ENCODE results near the gene TXNRD1.
A peak's percentile ranks its signal among the peaks of the same experiment; 100 is the strongest.
"Not testable (repeated sequence)": the region's sequence is repeated elsewhere in the genome, so short reads cannot be mapped to it uniquely, and the experiment has no call there.

TXNRD1 gene

DNA sequence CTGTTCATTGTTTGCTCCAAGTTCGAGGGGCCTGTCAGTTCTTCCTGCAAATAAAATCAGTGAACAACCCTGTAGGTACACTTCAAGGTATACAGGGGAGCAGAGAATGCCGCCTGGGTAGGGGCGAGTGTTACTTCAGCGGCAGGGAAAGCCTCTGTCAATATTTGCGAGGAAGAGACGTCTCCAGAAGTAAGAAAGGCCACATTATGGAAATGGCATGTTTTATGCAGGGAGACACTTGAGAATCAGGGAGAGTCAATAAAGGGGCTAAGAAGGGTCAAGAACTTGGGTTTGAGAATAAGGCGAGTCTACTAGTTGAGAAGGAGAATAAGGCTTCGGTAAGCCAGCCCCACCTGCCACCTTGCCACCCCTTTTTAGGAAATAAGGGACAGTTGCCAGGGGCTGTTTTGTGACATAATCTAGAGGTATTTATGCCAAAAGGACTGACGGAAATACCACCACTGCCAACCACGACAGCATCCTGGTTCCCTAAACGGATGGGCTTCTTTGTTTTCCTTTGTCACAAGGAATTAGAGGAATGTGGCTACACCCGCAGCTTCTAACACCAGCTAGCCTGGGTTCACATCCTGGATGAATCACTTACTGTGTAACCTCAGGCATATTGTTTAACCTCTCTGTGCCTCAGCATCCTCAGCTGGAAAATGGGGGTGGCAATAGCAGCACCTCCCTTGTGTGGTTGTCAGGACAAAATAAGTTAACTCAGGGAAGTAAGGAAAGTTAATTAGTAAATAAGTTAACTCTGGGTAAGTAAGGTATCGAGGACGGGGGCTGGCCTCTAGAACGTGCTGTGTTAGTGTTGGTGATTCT lies 155.7 kb downstream of the TXNRD1 start:
- no peak for DNase-seq

GRCh38 chr12:104372061-104372720 lies 156.6 kb downstream of the TXNRD1 start:
- in situ Hi-C loops (cut with MboI; ENCODE audit: low pct_unique_long_range_greater_than_20kb, low sequenced_read_pairs): loop anchor here (25.0 kb wide), 1 partner anchor 160 kb away; the partner anchor contains the start of gene TXNRD1

More for the DNA sequence above, 155.7 kb downstream of the TXNRD1 start:
- in situ Hi-C loops (cut with MboI; ENCODE audit: low pct_unique_long_range_greater_than_20kb, low sequenced_read_pairs): loop anchor here (25.0 kb wide), 1 partner anchor 159 kb away; the partner anchor contains the start of gene TXNRD1

DNA sequence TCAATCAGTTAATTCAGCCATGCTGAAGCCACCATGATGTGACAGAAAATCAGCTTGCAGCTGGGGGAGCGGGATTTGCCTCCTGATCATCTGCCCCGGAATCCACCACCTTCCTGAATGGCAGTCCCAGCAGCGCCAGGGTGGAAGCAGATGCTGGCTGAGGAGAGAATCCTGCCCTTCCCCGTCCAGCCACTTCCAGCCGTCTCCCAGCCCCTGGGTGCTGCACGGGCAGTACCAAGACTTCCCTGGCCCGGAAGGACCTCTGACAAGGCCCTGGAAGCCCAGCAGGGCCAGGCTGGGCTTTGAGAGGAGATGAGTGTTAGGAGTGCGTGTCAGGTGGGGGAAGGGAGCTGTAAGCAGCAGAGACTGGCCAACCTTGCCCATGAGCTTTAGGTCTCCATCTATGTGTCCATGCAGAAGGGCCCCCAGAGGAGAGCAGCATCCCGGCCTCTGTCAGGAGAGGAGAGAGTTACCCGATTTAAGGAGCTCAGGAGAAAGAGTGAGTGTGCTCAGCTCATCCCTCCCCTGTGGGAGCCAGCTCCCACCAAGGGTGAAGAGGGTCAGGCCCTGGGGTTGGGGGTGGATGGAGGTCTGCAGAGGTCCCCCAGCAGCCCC lies 157.2 kb downstream of the TXNRD1 start:
- in situ Hi-C loops (cut with MboI; ENCODE audit: low pct_unique_long_range_greater_than_20kb, low sequenced_read_pairs): loop anchor here (25.0 kb wide), 1 partner anchor 161 kb away; the partner anchor contains the start of gene TXNRD1
- no peak for DNase-seq

More at GRCh38 chr12:104372061-104372720, 156.6 kb downstream of the TXNRD1 start:
- DNase-seq: peak; percentile 44

GRCh38 chr12:104374071-104374470 lies 158.5 kb downstream of the TXNRD1 start:
- no peak for DNase-seq
- in situ Hi-C loops (cut with MboI; ENCODE audit: low pct_unique_long_range_greater_than_20kb, low sequenced_read_pairs): loop anchor here (25.0 kb wide), 1 partner anchor 162 kb away; the partner anchor contains the start of gene TXNRD1

DNA sequence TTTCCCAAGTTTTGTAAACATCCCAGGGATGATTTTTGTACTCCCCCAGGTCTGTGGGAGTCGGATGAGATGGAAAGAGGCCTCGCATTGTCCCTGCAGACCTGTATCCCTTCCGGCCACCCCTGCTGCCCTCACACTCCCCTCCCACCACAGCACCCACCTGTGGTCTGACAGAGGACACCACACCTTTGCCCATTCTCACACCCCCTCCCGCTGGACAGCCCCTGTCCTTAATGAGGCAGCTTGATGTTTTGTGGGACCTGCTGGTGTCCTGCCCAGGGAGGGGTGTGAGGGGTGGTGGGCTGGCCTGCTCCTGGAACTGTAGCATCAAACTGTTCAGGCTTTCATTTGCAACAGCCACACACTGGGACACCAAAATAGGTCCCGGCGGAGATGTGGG lies 159.2 kb downstream of the TXNRD1 start:
- no peak for DNase-seq
- in situ Hi-C loops (cut with MboI; ENCODE audit: low pct_unique_long_range_greater_than_20kb, low sequenced_read_pairs): loop anchor here (25.0 kb wide), 1 partner anchor 163 kb away; the partner anchor contains the start of gene TXNRD1

DNA sequence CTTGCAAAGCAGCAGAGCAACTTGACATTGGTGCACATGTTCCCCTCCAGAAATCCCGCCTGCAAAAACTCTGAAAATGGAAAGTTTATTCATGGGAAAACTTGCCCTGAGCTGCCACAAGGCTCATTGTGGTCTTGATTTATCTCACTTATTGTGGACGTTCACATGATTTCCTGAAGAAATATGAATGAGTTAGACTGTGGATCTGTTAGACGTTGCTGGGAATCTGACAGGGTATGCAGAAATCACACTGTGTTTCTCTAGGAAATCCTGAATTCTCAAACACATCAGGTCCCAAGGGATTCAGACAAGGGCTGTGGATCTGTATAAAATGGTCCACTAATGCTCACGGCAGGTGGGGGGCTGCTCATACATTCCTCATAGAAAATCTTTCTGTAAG lies 160.2 kb downstream of the TXNRD1 start:
- DNase-seq: no peak
- in situ Hi-C loops (cut with MboI; ENCODE audit: low pct_unique_long_range_greater_than_20kb, low sequenced_read_pairs): no loop called here

DNA sequence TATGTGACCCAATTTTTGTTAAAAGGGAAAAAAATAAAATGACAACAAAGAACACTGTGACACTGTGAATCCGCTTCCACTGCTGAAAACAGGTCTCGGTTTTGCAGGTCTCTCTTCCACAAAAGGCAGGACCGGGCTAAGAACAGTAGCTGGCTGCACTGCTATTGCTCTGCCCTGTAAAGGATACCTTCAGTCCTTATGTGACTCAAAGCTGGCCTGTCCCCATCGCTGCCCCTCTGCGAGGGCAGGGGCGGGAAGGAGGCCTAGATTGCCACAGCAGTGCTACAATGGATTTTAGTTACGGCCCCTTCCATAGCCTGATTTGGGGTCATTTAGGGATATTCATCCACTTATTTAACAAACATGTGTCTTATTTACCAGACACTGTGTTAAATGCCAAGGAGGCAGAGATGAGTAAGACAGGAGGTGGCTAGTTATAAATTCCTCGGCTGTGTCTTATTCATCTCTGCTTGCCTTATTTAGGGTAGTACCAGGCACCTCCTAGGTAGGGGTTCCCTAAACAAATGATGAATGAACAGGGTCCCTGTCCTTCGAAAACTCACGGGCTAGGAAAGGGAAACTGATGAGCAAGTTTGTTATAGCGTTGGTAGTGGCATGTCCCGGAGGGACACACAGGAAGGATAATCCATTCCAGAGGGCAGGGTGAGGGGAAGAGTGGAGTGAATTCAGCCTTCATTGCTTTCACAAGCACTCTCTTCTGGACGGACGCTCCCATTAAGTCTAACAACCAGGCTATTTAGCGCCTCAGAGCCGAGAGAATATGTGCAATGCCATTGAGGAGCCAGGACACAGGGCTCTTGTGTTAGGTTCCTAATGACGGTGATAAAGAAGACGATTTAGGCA lies 161.3 kb downstream of the TXNRD1 start:
- DNase-seq: no peak
- in situ Hi-C loops (cut with MboI; ENCODE audit: low pct_unique_long_range_greater_than_20kb, low sequenced_read_pairs): no loop called here

DNA sequence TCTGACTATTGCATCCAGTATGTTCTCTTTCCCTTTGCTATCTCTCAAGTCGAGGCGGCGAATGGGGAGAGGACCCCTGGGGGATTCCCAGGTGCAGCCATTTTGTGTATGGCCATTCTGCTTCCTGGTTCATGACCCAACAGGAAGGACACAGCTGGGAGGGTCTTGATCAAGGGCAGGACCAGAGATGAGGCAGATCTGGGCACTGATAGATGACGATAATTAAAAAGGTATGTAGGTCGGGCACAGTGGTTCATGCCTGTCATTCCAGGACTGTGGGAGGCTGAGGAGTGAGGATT lies 161.9 kb downstream of the TXNRD1 start:
- DNase-seq: no peak
- in situ Hi-C loops (cut with MboI; ENCODE audit: low pct_unique_long_range_greater_than_20kb, low sequenced_read_pairs): no loop called here

- in situ Hi-C loops (cut with MboI; ENCODE audit: low pct_unique_long_range_greater_than_20kb, low sequenced_read_pairs): no loop called here
- DNase-seq: no peak
Measured at GRCh38 chr12:104378427-104378826, 162.8 kb downstream of the TXNRD1 start.

GRCh38 chr12:104381341-104381730 lies 165.8 kb downstream of the TXNRD1 start:
- in situ Hi-C loops (cut with MboI; ENCODE audit: low pct_unique_long_range_greater_than_20kb, low sequenced_read_pairs): no loop called here
- DNase-seq: no peak

GRCh38 chr12:104381731-104382480 lies 166.3 kb downstream of the TXNRD1 start:
- DNase-seq: peak; percentile 89
- in situ Hi-C loops (cut with MboI; ENCODE audit: low pct_unique_long_range_greater_than_20kb, low sequenced_read_pairs): no loop called here

GRCh38 chr12:104384141-104384880 lies 168.7 kb downstream of the TXNRD1 start:
- no peak for DNase-seq
- in situ Hi-C loops (cut with MboI; ENCODE audit: low pct_unique_long_range_greater_than_20kb, low sequenced_read_pairs): no loop called here

GRCh38 chr12:104385510-104385909 lies 169.9 kb downstream of the TXNRD1 start:
- no peak for DNase-seq
- in situ Hi-C loops (cut with MboI; ENCODE audit: low pct_unique_long_range_greater_than_20kb, low sequenced_read_pairs): no loop called here

DNA sequence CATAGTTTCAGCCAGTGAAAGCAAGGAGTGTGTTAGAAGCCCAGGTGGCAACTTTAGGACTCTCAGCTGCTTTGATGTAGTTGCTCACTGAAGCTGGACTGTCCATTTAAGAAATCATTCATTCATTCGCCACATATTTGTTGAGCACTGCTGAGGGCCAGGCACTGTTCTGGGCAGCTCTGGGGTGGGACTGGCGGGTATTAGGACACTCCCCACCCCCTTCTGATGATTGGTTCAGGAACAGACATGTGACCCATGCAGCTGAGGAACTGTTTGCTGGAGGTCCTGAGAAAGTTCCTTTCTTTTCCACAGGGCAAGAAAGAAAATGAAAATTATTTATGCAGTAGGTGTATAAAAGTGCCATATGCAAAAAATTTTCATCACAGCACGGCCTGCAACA lies 170.9 kb downstream of the TXNRD1 start:
- no peak for DNase-seq
- in situ Hi-C loops (cut with MboI; ENCODE audit: low pct_unique_long_range_greater_than_20kb, low sequenced_read_pairs): no loop called here

- in situ Hi-C loops (cut with MboI; ENCODE audit: low pct_unique_long_range_greater_than_20kb, low sequenced_read_pairs): no loop called here
Measured at GRCh38 chr12:104387190-104387589, 171.6 kb downstream of the TXNRD1 start.

GRCh38 chr12:104394086-104394485 lies 178.5 kb downstream of the TXNRD1 start:
- in situ Hi-C loops (cut with MboI; ENCODE audit: low pct_unique_long_range_greater_than_20kb, low sequenced_read_pairs); DNase-seq: not testable (repeated sequence)

More at GRCh38 chr12:104387190-104387589, 171.6 kb downstream of the TXNRD1 start:
- DNase-seq: no peak

Measured in KBM-7 (cell line).